ENCODE measurements around the gene ANKH.
A peak's percentile ranks its signal among the peaks of the same experiment; 100 is the strongest.

ANKH gene

DNA sequence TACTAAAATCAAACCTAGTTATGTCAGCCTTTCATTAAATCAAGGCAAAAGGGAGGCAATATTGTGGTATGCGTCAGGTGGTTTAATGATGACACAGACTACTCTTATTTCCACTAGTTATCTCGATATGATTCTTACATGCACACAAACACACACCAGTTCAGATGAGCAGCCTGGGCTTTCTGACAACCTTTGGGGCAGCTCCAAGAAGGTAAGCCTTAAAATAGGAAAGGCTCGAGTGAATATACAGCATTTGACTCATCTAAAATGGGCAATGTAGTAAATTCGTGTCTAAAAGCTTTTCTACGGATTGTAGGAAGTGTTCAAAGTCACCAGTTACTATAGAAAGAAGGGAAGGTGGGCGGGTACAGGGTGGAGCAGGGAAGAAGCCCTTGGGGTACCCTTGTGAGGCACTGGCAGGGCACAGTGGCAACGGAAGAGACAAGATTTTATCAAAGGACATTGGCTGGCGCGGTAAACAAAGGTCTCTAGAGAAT is 1.9 kb downstream of the ANKH start:
- peak overlapping the region; percentile 57 for H3K4me3 ChIP-seq (replicated peaks; ENCODE audit: low read depth, low read length)
- TF ChIP-seq, protein P1, sequence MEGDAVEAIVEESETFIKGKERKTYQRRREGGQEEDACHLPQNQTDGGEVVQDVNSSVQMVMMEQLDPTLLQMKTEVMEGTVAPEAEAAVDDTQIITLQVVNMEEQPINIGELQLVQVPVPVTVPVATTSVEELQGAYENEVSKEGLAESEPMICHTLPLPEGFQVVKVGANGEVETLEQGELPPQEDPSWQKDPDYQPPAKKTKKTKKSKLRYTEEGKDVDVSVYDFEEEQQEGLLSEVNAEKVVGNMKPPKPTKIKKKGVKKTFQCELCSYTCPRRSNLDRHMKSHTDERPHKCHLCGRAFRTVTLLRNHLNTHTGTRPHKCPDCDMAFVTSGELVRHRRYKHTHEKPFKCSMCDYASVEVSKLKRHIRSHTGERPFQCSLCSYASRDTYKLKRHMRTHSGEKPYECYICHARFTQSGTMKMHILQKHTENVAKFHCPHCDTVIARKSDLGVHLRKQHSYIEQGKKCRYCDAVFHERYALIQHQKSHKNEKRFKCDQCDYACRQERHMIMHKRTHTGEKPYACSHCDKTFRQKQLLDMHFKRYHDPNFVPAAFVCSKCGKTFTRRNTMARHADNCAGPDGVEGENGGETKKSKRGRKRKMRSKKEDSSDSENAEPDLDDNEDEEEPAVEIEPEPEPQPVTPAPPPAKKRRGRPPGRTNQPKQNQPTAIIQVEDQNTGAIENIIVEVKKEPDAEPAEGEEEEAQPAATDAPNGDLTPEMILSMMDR (IDR thresholded peaks at IDR 0.05; ENCODE audit: low read depth, low read length, missing control alignments), result no peak
- no peak for DNase-seq (ENCODE audit: extremely low read depth, low read depth)

DNA sequence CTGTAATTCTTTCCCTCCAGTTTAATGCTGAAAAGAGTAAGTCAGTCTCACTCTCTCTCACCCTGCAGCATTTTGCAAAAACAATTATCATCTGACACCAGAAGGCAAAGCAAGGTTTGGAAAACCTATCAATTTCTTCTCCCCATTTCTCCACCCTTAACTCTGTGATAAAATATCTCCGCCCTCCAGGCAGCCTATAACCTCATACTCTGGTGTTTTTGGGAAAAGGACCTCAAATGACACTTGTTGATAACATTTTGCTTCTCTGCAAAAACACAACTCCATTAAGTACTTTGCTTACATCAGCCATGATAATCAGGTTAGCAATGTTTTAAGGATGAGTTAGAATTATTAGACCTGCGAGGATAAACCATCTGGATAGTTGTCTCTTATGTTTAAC is 2.3 kb downstream of the ANKH start:
- no peak for DNase-seq (ENCODE audit: extremely low read depth, low read depth)

DNA sequence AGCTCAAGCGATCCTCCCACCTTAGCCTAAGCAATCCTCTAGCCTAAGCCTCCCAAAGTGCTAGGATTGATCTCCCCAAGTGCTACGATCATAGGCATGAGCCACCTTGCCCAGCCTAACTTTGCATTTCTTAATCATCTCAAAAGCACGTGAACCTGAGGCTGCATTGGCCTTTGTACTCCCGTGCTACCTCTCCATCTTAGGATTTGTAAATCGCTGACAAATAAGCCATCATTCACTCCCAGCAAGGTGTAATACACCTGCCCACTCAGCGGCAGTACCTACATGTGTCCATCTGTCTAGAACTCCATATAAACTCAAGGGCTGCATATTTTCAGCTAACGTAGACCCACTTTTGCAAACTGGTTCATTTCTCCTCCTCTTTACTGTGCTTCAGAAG is 2.8 kb downstream of the ANKH start:
- no peak overlapping the region for H3K4me3 ChIP-seq (replicated peaks; ENCODE audit: low read depth, low read length)
- no peak for DNase-seq (ENCODE audit: extremely low read depth, low read depth)
- TF ChIP-seq, protein P1 (IDR thresholded peaks at IDR 0.05; ENCODE audit: low read depth, low read length, missing control alignments), result no peak

More for the DNA sequence above, 2.3 kb downstream of the ANKH start:
- TF ChIP-seq, protein P1 (IDR thresholded peaks at IDR 0.05; ENCODE audit: low read depth, low read length, missing control alignments), result no peak
- no peak overlapping the region for H3K4me3 ChIP-seq (replicated peaks; ENCODE audit: low read depth, low read length)

DNA sequence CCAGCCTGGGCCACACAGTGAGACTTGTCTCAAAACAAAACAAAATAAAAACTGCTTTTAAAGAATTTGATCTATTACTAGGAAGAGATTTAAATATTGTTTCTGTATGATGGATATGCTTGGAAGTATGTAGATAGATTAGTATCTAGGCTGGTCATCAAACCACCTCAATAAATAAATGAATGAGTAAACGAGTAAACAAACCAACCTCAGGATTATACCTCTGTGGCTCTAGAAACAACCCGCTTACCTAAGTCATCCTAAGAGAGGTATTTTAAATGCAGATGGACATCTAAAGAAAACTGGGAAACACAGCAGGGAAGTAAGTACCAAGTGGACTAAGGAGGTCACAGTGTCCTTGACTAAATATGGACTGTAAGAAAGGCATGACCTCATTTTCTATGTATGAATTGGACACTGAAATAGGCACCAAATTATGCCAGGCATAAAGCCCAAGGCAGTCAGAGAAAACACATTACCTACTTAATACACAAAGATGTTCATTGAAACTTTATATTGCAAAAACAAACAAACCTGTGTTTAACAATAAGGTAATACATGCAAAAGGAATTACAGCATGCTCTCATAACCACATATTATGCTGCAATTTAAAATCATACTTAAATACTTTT is 7.3 kb downstream of the ANKH start:
- DNase-seq (ENCODE audit: extremely low read depth, low read depth), result no peak
- no peak overlapping the region for H3K4me3 ChIP-seq (replicated peaks; ENCODE audit: low read depth, low read length)
- TF ChIP-seq, protein P1 (IDR thresholded peaks at IDR 0.05; ENCODE audit: low read depth, low read length, missing control alignments), result no peak

- DNase-seq (ENCODE audit: extremely low read depth, low read depth), result no peak
- TF ChIP-seq, protein P1 (IDR thresholded peaks at IDR 0.05; ENCODE audit: low read depth, low read length, missing control alignments), result no peak
- no peak overlapping the region for H3K4me3 ChIP-seq (replicated peaks; ENCODE audit: low read depth, low read length)
Observed at GRCh38 chr5:14863105-14863504, 8.5 kb downstream of the ANKH start.

- no peak for DNase-seq (ENCODE audit: extremely low read depth, low read depth)
- H3K4me3 ChIP-seq (replicated peaks; ENCODE audit: low read depth, low read length), result no peak overlapping the region
- TF ChIP-seq, protein P1 (IDR thresholded peaks at IDR 0.05; ENCODE audit: low read depth, low read length, missing control alignments), result no peak
Observed at GRCh38 chr5:14861123-14861765, 10.3 kb downstream of the ANKH start.

Measured in HFF-Myc (cell line).